Gastrocnemius medialis (tissue), 4 donors: ENCODE data around the gene PRKCZ.

ENCODE experiments used
- POLR2A ChIP-seq, 2 donors: fragments of 450-650 bp; IDR thresholded peaks; one replicate each; pipeline ENCODE4 v1.6.1; 2017; ENCODE audit warnings: antibody characterized with exemption in 2 of 2, mild to moderate bottlenecking in 2 of 2, moderate library complexity in 2 of 2
- TF ChIP-seq, protein P1 (sequence below), 5 experiments: fragments of 450-650 bp in 3 of 5; fragments of 200-600 bp in 2 of 5; sonication (generic) in 2 of 5; IDR thresholded peaks in 4 of 5; conservative IDR thresholded peaks in 1 of 5; 1 replicate in 4 of 5; 2 replicates in 1 of 5; pipeline ENCODE4 v1.5.1; 2016 to 2019; ENCODE audit warnings: antibody characterized with exemption in 5 of 5, mild to moderate bottlenecking in 3 of 5, moderate library complexity in 3 of 5

DNA sequence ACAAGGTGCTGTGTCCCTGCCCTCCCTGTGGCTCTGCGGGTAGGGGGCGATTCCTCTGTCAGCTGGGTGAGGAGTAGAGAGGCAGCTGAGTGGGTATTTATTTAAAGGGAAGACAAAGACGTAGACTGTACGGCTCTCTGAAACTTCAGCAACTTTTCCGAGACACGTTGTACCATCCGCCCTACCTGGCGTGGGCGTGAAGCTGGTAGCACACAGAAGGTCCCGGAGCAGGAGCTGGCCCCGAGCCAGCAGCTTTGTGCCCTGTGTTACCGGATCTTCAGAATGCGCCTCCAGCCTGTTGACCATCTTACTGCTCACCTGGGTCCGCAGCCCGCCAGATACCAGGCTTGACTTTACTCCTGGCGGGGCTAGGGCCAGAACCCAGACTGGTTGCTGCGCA, 34.9 kb downstream of the PRKCZ start:
- TF ChIP-seq, protein P1, sequence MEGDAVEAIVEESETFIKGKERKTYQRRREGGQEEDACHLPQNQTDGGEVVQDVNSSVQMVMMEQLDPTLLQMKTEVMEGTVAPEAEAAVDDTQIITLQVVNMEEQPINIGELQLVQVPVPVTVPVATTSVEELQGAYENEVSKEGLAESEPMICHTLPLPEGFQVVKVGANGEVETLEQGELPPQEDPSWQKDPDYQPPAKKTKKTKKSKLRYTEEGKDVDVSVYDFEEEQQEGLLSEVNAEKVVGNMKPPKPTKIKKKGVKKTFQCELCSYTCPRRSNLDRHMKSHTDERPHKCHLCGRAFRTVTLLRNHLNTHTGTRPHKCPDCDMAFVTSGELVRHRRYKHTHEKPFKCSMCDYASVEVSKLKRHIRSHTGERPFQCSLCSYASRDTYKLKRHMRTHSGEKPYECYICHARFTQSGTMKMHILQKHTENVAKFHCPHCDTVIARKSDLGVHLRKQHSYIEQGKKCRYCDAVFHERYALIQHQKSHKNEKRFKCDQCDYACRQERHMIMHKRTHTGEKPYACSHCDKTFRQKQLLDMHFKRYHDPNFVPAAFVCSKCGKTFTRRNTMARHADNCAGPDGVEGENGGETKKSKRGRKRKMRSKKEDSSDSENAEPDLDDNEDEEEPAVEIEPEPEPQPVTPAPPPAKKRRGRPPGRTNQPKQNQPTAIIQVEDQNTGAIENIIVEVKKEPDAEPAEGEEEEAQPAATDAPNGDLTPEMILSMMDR (IDR thresholded peaks at IDR 0.05 in 4 of 5, conservative IDR thresholded peaks at IDR 0.05 in 1 of 5), result no peak
- TF ChIP-seq POLR2A (IDR thresholded peaks at IDR 0.05), result no peak
